Urinary bladder (tissue), 4 donors: ENCODE results near the gene DCAKD. TPM values are rescaled to one million over a fixed set of nuclear protein-coding genes. Genes with fewer than 3 reads are reported as not detected.

Experiments
- DNase-seq: peaks from one replicate; pipeline ENCODE4 v3.0.0-alpha.2; 2015; ENCODE audit errors: extremely low spot score
- H3K27ac ChIP-seq: one replicate; pipeline ENCODE4 v1.5.1; 2013; ENCODE audit warnings: low read depth, mild to moderate bottlenecking, moderate library complexity
- H3K36me3 ChIP-seq: one replicate; pipeline ENCODE4 v1.6.1; 2013; ENCODE audit warnings: mild to moderate bottlenecking, moderate library complexity; ENCODE audit not compliant: insufficient read depth
- H3K4me1 ChIP-seq: one replicate; pipeline ENCODE4 v1.6.1; 2013; ENCODE audit warnings: mild to moderate bottlenecking, moderate library complexity; ENCODE audit not compliant: insufficient read depth
- H3K4me3 ChIP-seq: one replicate; pipeline ENCODE4 v1.5.1; 2013; ENCODE audit warnings: low read depth, low read length
- WGBS: extraction: QIAGEN DNeasy Blood & Tissue Kit; methylation state at CpG from one replicate; pipeline ENCODE4 v1.1.7; 2013; 5-methylcytosine and 5-hydroxymethylcytosine counted together
- polyA plus RNA-seq: library from polyadenylated mRNA; stranded (reverse); fragments of 200-250 nt; gene quantifications from one replicate; pipeline ENCODE4 v1.2.3, GENCODE V29; 2013
- small RNA-seq: library from RNA; depleted of rRNA; stranded (forward); fragments of <200 nt; gene quantifications from one replicate; pipeline ENCODE3, GENCODE V24; 2014
- total RNA-seq: library from RNA; depleted of rRNA; stranded (reverse); fragments of >200 nt; gene quantifications from one replicate; pipeline ENCODE4 v1.2.3, GENCODE V29; 2014
- donor health status: healthy with polysubstance abuse.
- donor health status: healthy.

The DCAKD gene
- total and polyA plus RNA-seq, 2 donors = 26.5 to 39.4 TPM

DNA sequence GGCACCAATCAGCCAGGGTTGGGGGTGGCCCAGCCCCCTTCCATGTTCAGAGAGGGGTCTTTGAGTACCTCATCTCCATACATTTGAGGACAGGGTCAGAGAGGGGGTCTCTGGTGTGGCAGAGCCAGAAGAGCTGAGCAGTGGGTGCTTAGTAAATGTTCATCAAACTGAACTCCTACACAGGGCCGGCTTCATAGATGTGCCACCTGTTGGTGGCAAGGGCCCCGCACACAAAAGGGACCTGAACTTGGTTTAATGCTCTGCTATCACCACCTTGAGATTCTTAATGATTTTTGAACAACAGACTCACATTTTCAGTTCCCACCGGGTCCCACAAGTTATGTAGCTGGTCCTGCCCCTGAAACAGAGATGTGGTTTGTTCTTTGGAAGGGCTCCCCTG is 74.4 kb downstream of the DCAKD start:
- no peak overlapping the region for H3K4me3 ChIP-seq
- H3K36me3 ChIP-seq = no peaks in the 10 kb centered on the region
- WGBS = 64% methylated on average over 3 of the region's 3 CpGs
- H3K27ac ChIP-seq = no peak overlapping the region
- no peak for DNase-seq
- no peaks in the 10 kb centered on the region for H3K4me1 ChIP-seq

DNA sequence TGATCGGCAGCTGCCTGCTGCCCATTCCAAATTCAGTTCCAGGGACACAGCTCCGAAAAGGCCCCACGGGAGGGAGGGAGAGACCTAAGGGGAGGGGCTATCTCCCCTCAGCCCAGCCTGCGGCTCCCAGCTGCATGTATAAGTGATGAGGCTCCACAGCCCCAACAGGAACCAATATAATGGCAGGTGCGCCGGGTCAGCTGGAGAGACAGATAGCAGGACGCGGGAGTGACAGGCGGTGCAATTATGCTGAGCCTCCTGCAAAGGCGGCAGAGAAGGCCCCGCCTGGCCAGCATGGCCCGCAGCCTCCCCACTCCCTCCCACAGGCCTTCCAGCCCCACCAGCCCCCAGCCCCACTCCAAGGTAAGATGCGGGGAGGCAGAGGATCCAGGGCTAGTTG is 75.2 kb downstream of the DCAKD start:
- H3K36me3 ChIP-seq = no peaks in the 10 kb centered on the region
- WGBS = 65% methylated on average over 13 of the region's 13 CpGs
- H3K4me1 ChIP-seq = no peaks in the 10 kb centered on the region
- no peak overlapping the region for H3K27ac ChIP-seq
- DNase-seq = no peak
- H3K4me3 ChIP-seq = no peak overlapping the region

Small RNAs within 50 kb of the gene (small RNA-seq; reads per million reads assigned to genes)
- gene AC015936.2 (not detected), gene RF00019 (not detected)

Other genes starting within 250 kb of the DCAKD start
- 63.2 TPM for gene GJC1, start 221.3 kb downstream of the DCAKD start, total RNA-seq
- gene GJC1, start 221.3 kb downstream of the DCAKD start, polyA plus RNA-seq = 21.8 TPM
- 2.1 TPM for gene HIGD1B, start 203.7 kb downstream of the DCAKD start, total RNA-seq
- gene HIGD1B, start 203.7 kb downstream of the DCAKD start, polyA plus RNA-seq = 9.6 TPM
- 79.3 TPM for gene EFTUD2, start 152.2 kb downstream of the DCAKD start, total RNA-seq
- 34.4 TPM for gene EFTUD2, start 152.2 kb downstream of the DCAKD start, polyA plus RNA-seq
- 0.53 TPM for gene GFAP, start 136.1 kb downstream of the DCAKD start, total RNA-seq
- gene GFAP, start 136.1 kb downstream of the DCAKD start, polyA plus RNA-seq = 1.4 TPM
- gene KIF18B, start 103.9 kb downstream of the DCAKD start, total RNA-seq = 2.5 TPM
- gene KIF18B, start 103.9 kb downstream of the DCAKD start, polyA plus RNA-seq = 0.20 TPM
- gene C1QL1, start 83.3 kb downstream of the DCAKD start, total RNA-seq = 12.6 TPM
- 15.1 TPM for gene C1QL1, start 83.3 kb downstream of the DCAKD start, polyA plus RNA-seq
- gene NMT1, start 9.7 kb upstream of the DCAKD start, total RNA-seq = 31.4 TPM
- gene NMT1, start 9.7 kb upstream of the DCAKD start, polyA plus RNA-seq = 50.1 TPM
- 18.1 TPM for gene PLCD3, start 80.9 kb upstream of the DCAKD start, total RNA-seq
- 84.1 TPM for gene PLCD3, start 80.9 kb upstream of the DCAKD start, polyA plus RNA-seq
- gene ACBD4, start 84.1 kb upstream of the DCAKD start, total RNA-seq = 4.5 TPM
- gene ACBD4, start 84.1 kb upstream of the DCAKD start, polyA plus RNA-seq = 18.2 TPM
- 19.2 TPM for gene HEXIM1, start 96.8 kb upstream of the DCAKD start, total RNA-seq
- gene HEXIM1, start 96.8 kb upstream of the DCAKD start, polyA plus RNA-seq = 22.0 TPM
- 2.0 TPM for gene HEXIM2, start 110.2 kb upstream of the DCAKD start, total RNA-seq
- 7.9 TPM for gene HEXIM2, start 110.2 kb upstream of the DCAKD start, polyA plus RNA-seq
- 3.1 TPM for gene FMNL1, start 170.3 kb upstream of the DCAKD start, total RNA-seq
- gene FMNL1, start 170.3 kb upstream of the DCAKD start, polyA plus RNA-seq = 10.8 TPM
- gene SPATA32, start 210.5 kb upstream of the DCAKD start, total RNA-seq = not detected
- gene SPATA32, start 210.5 kb upstream of the DCAKD start, polyA plus RNA-seq = not detected